ENCODE results near the gene VGF.

The VGF gene

GRCh38 chr7:101118856-101119255, 46.5 kb downstream of the VGF start:
- ChIA-PET CTCF (interaction anchor here (0.5 to 1.1 kb wide), 3 partner anchors 25 to 644 kb away, joined by 3 to 6 read pairs (median 4); no protein-coding TSS in a partner anchor), POLR2A (no interaction called here)
- Histone ChIP-seq H3K9me3 (ENCODE audit: control insufficient read depth, insufficient read depth, low read depth, low read length) (no peaks in the 10 kb centered on the region), H3K27ac (ENCODE audit: extremely low read depth, low read depth, low read length) (no peak overlapping the region), H3K4me1 (ENCODE audit: control insufficient read depth, insufficient read depth, low read length) (no peaks in the 10 kb centered on the region), H3K36me3 (ENCODE audit: control insufficient read depth in 2 of 2, insufficient read depth in 1 of 2, low read length in 2 of 2) (no peaks in the 10 kb centered on the region), H3K4me3 (ENCODE audit: low read depth, low read length) (no peak overlapping the region)
- no peak for TF ChIP-seq ZNF398 (tag by site-specific recombination; IDR thresholded peaks at IDR 0.05)
- no peak for TF ChIP-seq PRDM1 (tag by site-specific recombination; IDR thresholded peaks at IDR 0.05)
- no peak for TF ChIP-seq ZNF404 (tag by site-specific recombination; IDR thresholded peaks at IDR 0.05)
- no peak for TF ChIP-seq ZNF248 (tag by site-specific recombination; IDR thresholded peaks at IDR 0.05)
- TF ChIP-seq TRIM28 (IDR thresholded peaks at IDR 0.05; ENCODE audit: borderline replicate concordance, low read length), result no peak
- TF ChIP-seq ZNF112 (tag by site-specific recombination; IDR thresholded peaks at IDR 0.05), result no peak
- no peak for TF ChIP-seq ZNF350 (tag by site-specific recombination; IDR thresholded peaks at IDR 0.05)
- TF ChIP-seq ZNF544 (tag by site-specific recombination; IDR thresholded peaks at IDR 0.05), result no peak
- no peak for TF ChIP-seq ZNF48 (tag by site-specific recombination; IDR thresholded peaks at IDR 0.05)
- TF ChIP-seq KLF8 (tag by site-specific recombination; IDR thresholded peaks at IDR 0.05), result no peak
- no peak for TF ChIP-seq ZSCAN5A (tag by site-specific recombination; IDR thresholded peaks at IDR 0.05)
- TF ChIP-seq KLF9 (tag by site-specific recombination; IDR thresholded peaks at IDR 0.05; ENCODE audit: low read depth), result no peak
- no peak for TF ChIP-seq ZNF843 (tag by site-specific recombination; IDR thresholded peaks at IDR 0.05)
- TF ChIP-seq ZNF701 (tag by site-specific recombination; IDR thresholded peaks at IDR 0.05), result no peak
- TF ChIP-seq OSR2 (tag by site-specific recombination; IDR thresholded peaks at IDR 0.05), result no peak

- Histone ChIP-seq H3K9me3 (ENCODE audit: control insufficient read depth, insufficient read depth, low read depth, low read length) (no peaks in the 10 kb centered on the region), H3K36me3 (ENCODE audit: control insufficient read depth in 2 of 2, insufficient read depth in 1 of 2, low read length in 2 of 2) (no peaks in the 10 kb centered on the region), H3K27ac (ENCODE audit: extremely low read depth, low read depth, low read length) (no peak overlapping the region), H3K4me3 (ENCODE audit: low read depth, low read length) (no peak overlapping the region), H3K4me1 (ENCODE audit: control insufficient read depth, insufficient read depth, low read length) (no peaks in the 10 kb centered on the region)
- TF ChIP-seq PBX3 (CRISPR knock-in tag; IDR thresholded peaks at IDR 0.05), result no peak
- TF ChIP-seq ZNF211 (tag by site-specific recombination; IDR thresholded peaks at IDR 0.05; ENCODE audit: low read depth), result no peak
- no peak for TF ChIP-seq ZSCAN4 (tag by site-specific recombination; IDR thresholded peaks at IDR 0.05)
- no peak for TF ChIP-seq ZNF354C (tag by site-specific recombination; IDR thresholded peaks at IDR 0.05; ENCODE audit: borderline replicate concordance, low read depth)
- POLR2A ChIA-PET, result no interaction called here
- CTCF ChIA-PET, result interaction anchor here (0.6 to 1.5 kb wide), 4 partner anchors 21 to 388 kb away, joined by 3 to 8 read pairs (median 5); no protein-coding TSS in a partner anchor
Observed at GRCh38 chr7:101116898-101117297, 48.5 kb downstream of the VGF start.

Data from HEK293 (cell line).